Esophagus squamous epithelium (tissue), 5 donors: ENCODE data around the gene FAM163B. TPM values are rescaled to one million over a fixed set of nuclear protein-coding genes. Genes with fewer than 3 reads are reported as not detected.

Experiments used
- DNase-seq: peaks from one replicate; lab custom pipeline; 2025; lab: John Stamatoyannopoulos, UW
- H3K27ac ChIP-seq, 4 donors: fragments of 200-600 bp; sonication (generic); one replicate each; pipeline ENCODE4 v1.5.1; 2016 to 2019; ENCODE audit warnings: mild to moderate bottlenecking in 1 of 4
- H3K27me3 ChIP-seq, 4 donors: fragments of 200-600 bp; sonication (generic); 1 replicate in 3 of 4; 2 replicates in 1 of 4; pipeline versions ENCODE4 v1.5.1 to v1.6.0; 2017 to 2021; ENCODE audit warnings: antibody characterized with exemption in 1 of 4
- H3K36me3 ChIP-seq, 3 donors: fragments of 200-600 bp; sonication (generic); one replicate each; pipeline ENCODE4 v1.5.1; 2016 to 2019
- H3K4me1 ChIP-seq, 3 donors: fragments of 200-600 bp; sonication (generic); one replicate each; pipeline ENCODE4 v1.5.1; 2017 to 2019
- H3K4me3 ChIP-seq, 4 donors: fragments of 200-600 bp; sonication (generic); 1 replicate in 3 of 4; 2 replicates in 1 of 4; pipeline ENCODE4 v1.5.1; 2016 to 2019; ENCODE audit warnings: mild to moderate bottlenecking in 2 of 4, moderate library complexity in 1 of 4
- H3K9me3 ChIP-seq, 3 donors: fragments of 200-600 bp; sonication (generic); one replicate each; pipeline ENCODE4 v1.5.1; 2016 to 2019
- CTCF ChIP-seq, 6 experiments: fragments of 450-650 bp in 4 of 6; fragments of 200-600 bp in 2 of 6; sonication (generic) in 2 of 6; IDR thresholded peaks; one replicate each; pipeline ENCODE4 v1.5.1; 2016 to 2019; ENCODE audit warnings: antibody characterized with exemption in 6 of 6, mild to moderate bottlenecking in 4 of 6, moderate library complexity in 4 of 6
- POLR2A ChIP-seq, 4 donors: fragments of 450-650 bp; IDR thresholded peaks; one replicate each; pipeline ENCODE4 v1.6.1; 2017; ENCODE audit warnings: antibody characterized with exemption in 4 of 4, mild to moderate bottlenecking in 4 of 4, moderate library complexity in 3 of 4
- WGBS, 2 donors: methylation state at CpG; one replicate each; pipeline ENCODE4 v1.1.5; 2018; 5-methylcytosine and 5-hydroxymethylcytosine counted together
- intact Hi-C: fragments of 100-400 bp; cut with DNase I; formaldehyde crosslinking; loops from one replicate; pipeline ENCODE4 v1.15.0; 2022
- total RNA-seq, 4 donors: library from RNA; depleted of rRNA; stranded (reverse); fragments of >200 nt; gene quantifications; one replicate each; pipeline ENCODE4 v1.1.0, GENCODE V29; 2016
- donor health status: DM: yes; HTN: yes; CAD: no.

The FAM163B gene
- total RNA-seq, 4 donors from 2014 or later, result not detected

DNA sequence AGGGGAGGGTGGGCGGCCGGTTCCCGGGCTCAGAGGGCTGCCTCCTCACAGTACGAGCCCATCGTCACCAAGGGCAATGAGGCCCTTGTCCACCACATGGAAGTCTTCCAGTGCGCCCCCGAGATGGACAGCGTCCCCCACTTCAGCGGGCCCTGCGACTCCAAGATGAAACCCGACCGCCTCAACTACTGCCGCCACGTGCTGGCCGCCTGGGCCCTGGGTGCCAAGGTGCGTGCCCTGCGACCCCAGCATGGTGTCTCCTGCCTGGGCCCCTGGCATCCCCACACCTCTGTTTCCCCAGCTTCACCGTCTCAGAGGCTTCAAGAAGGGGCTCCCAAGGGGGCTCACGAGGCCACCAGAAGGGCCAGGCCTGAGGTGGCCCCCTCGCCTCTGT, 34.2 kb upstream of the FAM163B start:
- TF ChIP-seq POLR2A (IDR thresholded peaks at IDR 0.05), result no peak
- TF ChIP-seq CTCF (IDR thresholded peaks at IDR 0.05), result no peak
- intact Hi-C loops, result no loop called here

GRCh38 chr9:133642708-133643361, 33.6 kb upstream of the FAM163B start:
- intact Hi-C loops, result no loop called here
- H3K27ac ChIP-seq, result no peak overlapping the region
- no peak for DNase-seq
- no peak overlapping the region for H3K4me3 ChIP-seq
- 55% methylated on average over 2 to 6 of the region's 16 CpGs for WGBS, 2 donors
- peaks cover 0 to 51% (median 0%) of the 10 kb centered on the region in 4 donors for H3K27me3 ChIP-seq
- H3K9me3 ChIP-seq, result no peaks in the 10 kb centered on the region
- H3K4me1 ChIP-seq, result no peaks in the 10 kb centered on the region
- TF ChIP-seq CTCF (IDR thresholded peaks at IDR 0.05) (no peak), POLR2A (IDR thresholded peaks at IDR 0.05) (no peak)
- H3K36me3 ChIP-seq, result no peaks in the 10 kb centered on the region

More for the DNA sequence above, 34.2 kb upstream of the FAM163B start:
- no peak overlapping the region for H3K4me3 ChIP-seq
- H3K9me3 ChIP-seq, result no peaks in the 10 kb centered on the region
- peaks cover 0 to 51% (median 0%) of the 10 kb centered on the region in 4 donors for H3K27me3 ChIP-seq
- H3K4me1 ChIP-seq, result no peaks in the 10 kb centered on the region
- no peak overlapping the region for H3K27ac ChIP-seq
- 60% methylated on average over 2 of the region's 20 CpGs; no CpG with 5 or more reads in 1 of the 2 donors for WGBS, 2 donors
- H3K36me3 ChIP-seq, result no peaks in the 10 kb centered on the region
- DNase-seq, result no peak

GRCh38 chr9:133641861-133642595, 32.8 kb upstream of the FAM163B start:
- no peaks in the 10 kb centered on the region for H3K4me1 ChIP-seq
- no peaks in the 10 kb centered on the region for H3K9me3 ChIP-seq
- H3K36me3 ChIP-seq, result no peaks in the 10 kb centered on the region
- TF ChIP-seq POLR2A (IDR thresholded peaks at IDR 0.05) (no peak), CTCF (IDR thresholded peaks at IDR 0.05) (no peak)
- no peak overlapping the region for H3K4me3 ChIP-seq
- DNase-seq, result no peak
- 80 to 85% methylated on average over 3 to 12 of the region's 25 CpGs for WGBS, 2 donors
- H3K27ac ChIP-seq, result no peak overlapping the region
- H3K27me3 ChIP-seq, result peaks cover 0 to 51% (median 0%) of the 10 kb centered on the region in 4 donors
- intact Hi-C loops, result no loop called here

- no peaks in the 10 kb centered on the region for H3K36me3 ChIP-seq
- TF ChIP-seq POLR2A (IDR thresholded peaks at IDR 0.05) (no peak), CTCF (IDR thresholded peaks at IDR 0.05) (no peak)
These were observed 32.1 kb upstream of the FAM163B start for GRCh38 chr9:133641396-133641655.

More at GRCh38 chr9:133641396-133641655, 32.1 kb upstream of the FAM163B start:
- intact Hi-C loops, result no loop called here
- Histone ChIP-seq H3K4me3 (no peak overlapping the region), H3K27me3 (peaks cover 0 to 52% (median 0%) of the 10 kb centered on the region in 4 donors), H3K4me1 (no peaks in the 10 kb centered on the region), H3K27ac (no peak overlapping the region), H3K9me3 (no peaks in the 10 kb centered on the region)
- no peak for DNase-seq
- 74 to 93% methylated on average over 5 to 6 of the region's 7 CpGs for WGBS, 2 donors
